Cardiac septum (tissue), 1 donor: Measurements from ENCODE around the gene NUP85. TPM values are rescaled to one million over a fixed set of nuclear protein-coding genes. Genes with fewer than 3 reads are reported as not detected.
"Not testable (repeated sequence)": the region's sequence is repeated elsewhere in the genome, so short reads cannot be mapped to it uniquely, and the experiment has no call there.

Source experiments
- DNase-seq: peaks from one replicate; pipeline ENCODE4 v3.0.0-alpha.2; 2020; ENCODE audit warnings: low spot score
- intact Hi-C: fragments of 100-400 bp; cut with DNase I; formaldehyde crosslinking; loops from one replicate; pipeline ENCODE4 v1.14.0; 2022
- total RNA-seq: library from RNA; stranded (reverse); fragmentation: NEBNext Ultra II Directional; extraction: Animal tissue kit (Norgen Biotek cat#: 25700); gene quantifications from one replicate; pipeline ENCODE4 v1.2.1, GENCODE V29; 2021
- donor health status: DM: no; HTN: no; CAD: no.

The NUP85 gene
- total RNA-seq, 1 donor from 2014 or later = 26.3 TPM

GRCh38 chr17:75239778-75240393 is 34.4 kb downstream of the NUP85 start:
- intact Hi-C loops = no loop called here
- no peak for DNase-seq

- DNase-seq = no peak
- intact Hi-C loops = no loop called here
Measured at GRCh38 chr17:75240394-75241142, 35.1 kb downstream of the NUP85 start.

DNA sequence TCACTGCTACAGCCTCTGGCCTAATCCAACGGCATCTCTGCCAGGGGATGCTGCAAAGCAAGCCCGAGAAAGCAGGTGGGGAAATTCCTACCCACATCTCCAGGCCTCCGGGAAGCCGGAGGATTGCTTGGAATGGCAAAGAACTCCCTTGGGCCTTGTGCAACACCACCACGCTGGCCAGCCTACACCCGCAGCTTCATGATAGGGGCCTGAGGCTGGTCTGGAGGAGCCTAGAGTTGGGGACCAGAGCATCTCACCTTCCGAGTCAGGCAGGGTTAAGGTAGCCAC is 35.6 kb downstream of the NUP85 start:
- intact Hi-C loops = no loop called here
- no peak for DNase-seq

DNA sequence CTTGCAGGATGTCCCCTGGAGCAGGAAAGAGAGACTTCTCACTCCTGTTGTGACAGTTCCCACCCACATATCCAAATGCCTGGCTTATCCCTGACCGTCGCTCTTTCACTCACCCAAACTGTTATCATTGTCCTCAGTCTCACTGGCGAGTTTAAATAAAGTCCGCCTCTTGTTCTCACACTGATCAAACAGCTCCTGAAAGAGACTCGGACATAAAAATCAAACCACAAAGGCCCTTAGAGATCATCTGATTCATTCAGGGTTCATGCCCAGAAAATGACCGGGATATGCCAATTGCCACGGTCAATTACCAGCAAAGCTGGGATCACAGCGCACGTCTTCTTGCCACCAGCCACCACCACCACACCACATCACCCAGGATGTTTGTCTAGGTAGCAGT is 36.0 kb downstream of the NUP85 start:
- DNase-seq = no peak
- intact Hi-C loops = no loop called here

GRCh38 chr17:75241996-75242460 is 36.5 kb downstream of the NUP85 start:
- DNase-seq = no peak
- intact Hi-C loops = no loop called here

- DNase-seq = no peak
- intact Hi-C loops = no loop called here
Measured at GRCh38 chr17:75242461-75243042, 37.1 kb downstream of the NUP85 start.

- intact Hi-C loops = no loop called here
- DNase-seq = no peak
Measured at GRCh38 chr17:75244133-75244866, 38.8 kb downstream of the NUP85 start.

DNA sequence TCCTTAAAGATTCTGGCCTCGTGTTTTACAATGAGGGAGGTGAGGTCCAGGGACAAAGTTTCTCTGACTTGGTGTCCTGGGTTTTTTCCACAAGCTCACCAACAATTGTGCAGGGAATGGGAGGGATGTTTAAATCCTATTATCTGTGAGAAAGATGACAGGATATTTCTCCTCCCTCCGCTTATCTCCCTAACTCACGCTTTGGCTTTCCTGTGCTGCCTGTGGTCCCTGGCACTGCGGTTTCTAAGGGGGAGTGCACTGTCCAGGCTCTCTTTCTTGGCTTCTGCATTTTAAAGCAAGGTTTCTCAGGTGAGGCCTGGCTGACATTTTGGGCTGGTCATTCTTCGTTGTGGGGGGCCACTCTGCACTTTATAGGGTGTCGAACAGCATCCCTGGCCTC is 39.5 kb downstream of the NUP85 start:
- intact Hi-C loops = no loop called here
- DNase-seq = no peak

- intact Hi-C loops = no loop called here
- DNase-seq = no peak
Measured at GRCh38 chr17:75246404-75246803, 40.9 kb downstream of the NUP85 start.

GRCh38 chr17:75249564-75249963 is 44.1 kb downstream of the NUP85 start:
- intact Hi-C loops = no loop called here
- no peak for DNase-seq

GRCh38 chr17:75250009-75250471 is 44.6 kb downstream of the NUP85 start:
- no peak for DNase-seq
- intact Hi-C loops = no loop called here

GRCh38 chr17:75252039-75252816 is 46.7 kb downstream of the NUP85 start:
- intact Hi-C loops = no loop called here
- DNase-seq = no peak

DNA sequence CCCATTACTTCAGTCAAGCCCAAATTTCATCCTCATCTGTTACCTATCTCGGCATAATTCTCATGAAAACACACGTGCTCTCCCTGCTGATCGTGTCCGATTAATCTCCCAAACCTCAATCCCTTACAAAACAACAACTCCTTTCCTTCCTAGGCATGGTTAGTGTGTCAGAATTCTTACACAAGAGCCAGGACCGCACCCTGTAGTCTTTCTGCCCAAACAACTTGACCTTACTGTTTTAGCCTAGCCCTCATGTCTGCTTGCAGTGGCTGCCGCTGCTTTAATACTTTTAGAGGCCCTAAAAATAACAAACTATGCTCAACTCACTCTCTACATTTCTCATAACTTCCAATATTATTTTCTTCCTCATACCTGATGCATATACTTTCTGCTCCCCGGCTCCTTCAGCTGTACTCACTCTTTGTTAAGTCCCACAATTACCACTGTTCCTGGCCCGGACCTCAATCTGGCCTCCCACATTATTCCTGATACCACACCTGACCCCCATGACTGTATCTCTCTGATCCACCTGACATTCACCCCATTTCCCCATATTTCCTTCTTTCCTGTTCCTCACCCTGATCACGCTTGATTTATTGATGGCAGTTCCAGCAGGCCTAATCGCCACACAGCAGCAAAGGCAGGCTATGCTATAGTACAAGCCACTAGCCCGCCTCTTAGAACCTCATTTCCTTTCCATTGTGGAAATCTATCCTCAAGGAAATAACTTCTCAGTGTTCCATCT is 50.6 kb downstream of the NUP85 start:
- DNase-seq, intact Hi-C loops: not testable (repeated sequence)

- intact Hi-C loops, DNase-seq: not testable (repeated sequence)
Measured at GRCh38 chr17:75257228-75257627, 51.7 kb downstream of the NUP85 start.

- intact Hi-C loops = no loop called here
- no peak for DNase-seq
Measured at GRCh38 chr17:75260641-75261335, 55.3 kb downstream of the NUP85 start.

DNA sequence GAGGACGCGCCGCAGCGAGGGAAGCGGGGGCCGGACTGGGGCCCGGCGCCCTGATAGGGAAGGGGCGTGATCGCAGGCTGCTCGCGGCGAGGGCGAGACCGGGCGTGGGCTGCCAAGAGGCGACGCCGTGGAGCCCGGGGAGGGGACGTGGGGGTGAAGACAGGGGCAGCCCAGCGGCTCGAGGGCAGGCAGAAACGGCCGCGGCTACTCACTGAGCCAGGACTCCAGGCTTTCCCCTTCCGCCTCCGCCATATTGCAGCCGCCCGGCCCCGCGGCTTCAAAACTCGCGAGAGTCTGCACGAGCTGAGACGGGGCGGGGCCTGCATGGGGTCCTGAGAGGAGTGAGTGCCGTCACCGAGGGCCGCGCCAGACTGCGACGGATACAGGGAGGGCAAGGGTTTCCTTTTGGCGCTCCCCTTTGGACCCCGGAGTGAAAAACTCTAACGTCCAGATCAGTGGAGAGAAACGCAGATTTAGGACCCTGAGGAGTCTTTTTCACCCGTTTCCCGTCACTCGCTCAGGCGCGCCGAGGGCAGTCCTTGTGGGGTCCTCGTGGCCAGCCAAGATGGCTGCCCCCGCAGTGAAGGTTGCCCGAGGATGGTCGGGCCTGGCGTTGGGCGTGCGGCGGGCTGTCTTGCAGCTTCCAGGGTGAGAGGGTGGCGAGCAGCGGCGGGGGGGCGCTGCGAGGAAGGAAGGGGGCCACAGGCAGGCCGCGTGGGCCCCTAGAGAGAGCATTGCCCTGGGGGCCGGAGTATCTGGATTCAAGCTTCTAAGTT is 56.0 kb downstream of the NUP85 start, which contains the start of the genes GGA3 and MRPS7:
Gene GGA3, minus strand, starts transcription at position 271 of the 776 bp plus-strand sequence. Its CDS starts 19 bp downstream, at position 252.
Gene MRPS7, plus strand, starts transcription at position 544 of the 776 bp plus-strand sequence. Its CDS starts 22 bp downstream, at position 566.
- peak; percentile 98 for DNase-seq
- intact Hi-C loops = no loop called here

DNA sequence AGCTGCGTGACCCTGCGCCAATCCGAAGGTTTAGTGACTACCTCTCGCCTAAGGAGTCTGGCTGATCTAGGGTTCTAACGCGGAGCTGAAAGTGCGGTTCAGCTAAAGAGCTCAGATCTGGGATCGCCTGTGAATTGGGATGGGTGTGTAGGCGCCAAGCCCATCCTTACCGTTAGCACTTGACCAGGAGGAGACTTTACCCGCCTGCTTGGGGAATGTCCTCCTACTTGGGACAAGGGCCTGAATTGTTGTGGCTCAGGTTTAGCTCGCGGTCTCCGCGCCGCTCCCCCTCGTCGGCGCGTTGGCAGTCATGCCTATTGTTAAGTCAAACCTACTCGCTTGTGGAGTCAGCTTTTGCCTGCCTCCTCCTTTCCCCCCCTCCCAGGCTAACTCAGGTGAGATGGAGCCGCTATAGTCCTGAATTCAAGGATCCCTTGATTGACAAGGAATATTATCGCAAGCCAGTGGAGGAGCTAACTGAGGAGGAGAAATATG is 56.7 kb downstream of the NUP85 start:
- intact Hi-C loops = no loop called here
- no peak for DNase-seq
